HTERT RPE-1 (cell line): ENCODE results near the gene PGBD1.

Experiments used
- in situ Hi-C: fragments of 300-500 bp; cut with MboI; formaldehyde crosslinking; loops from 4 replicates; pipeline ENCODE4 v1.14.3; 2020; ENCODE audit warnings: low sequenced_read_pairs

Gene PGBD1

DNA sequence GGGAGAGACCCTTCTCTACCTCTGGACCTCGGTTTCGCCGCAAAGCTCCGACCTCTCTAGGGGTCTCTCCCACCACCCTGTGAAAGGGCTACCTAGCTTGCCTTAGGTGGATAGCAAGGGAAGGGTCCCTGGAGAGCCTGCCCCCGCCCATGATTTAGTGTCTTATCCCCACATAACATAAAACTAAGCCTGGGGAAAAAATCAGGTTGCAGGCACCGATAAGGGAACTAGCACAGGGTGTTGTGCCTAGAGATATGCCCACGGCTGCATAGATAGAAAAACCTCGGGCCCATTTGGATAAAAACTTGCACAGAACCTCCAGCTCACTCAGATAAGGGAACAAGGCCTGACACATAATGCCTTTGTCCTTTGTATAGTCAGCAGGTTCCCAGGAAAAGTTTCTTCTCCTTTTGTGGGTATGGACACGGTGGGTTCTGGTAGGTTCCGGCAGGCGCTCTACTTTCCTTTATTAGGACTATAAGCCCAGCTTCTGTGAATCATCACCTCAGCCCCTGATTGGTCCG is 53.7 kb downstream of the PGBD1 start:
- in situ Hi-C loops = no loop called here

DNA sequence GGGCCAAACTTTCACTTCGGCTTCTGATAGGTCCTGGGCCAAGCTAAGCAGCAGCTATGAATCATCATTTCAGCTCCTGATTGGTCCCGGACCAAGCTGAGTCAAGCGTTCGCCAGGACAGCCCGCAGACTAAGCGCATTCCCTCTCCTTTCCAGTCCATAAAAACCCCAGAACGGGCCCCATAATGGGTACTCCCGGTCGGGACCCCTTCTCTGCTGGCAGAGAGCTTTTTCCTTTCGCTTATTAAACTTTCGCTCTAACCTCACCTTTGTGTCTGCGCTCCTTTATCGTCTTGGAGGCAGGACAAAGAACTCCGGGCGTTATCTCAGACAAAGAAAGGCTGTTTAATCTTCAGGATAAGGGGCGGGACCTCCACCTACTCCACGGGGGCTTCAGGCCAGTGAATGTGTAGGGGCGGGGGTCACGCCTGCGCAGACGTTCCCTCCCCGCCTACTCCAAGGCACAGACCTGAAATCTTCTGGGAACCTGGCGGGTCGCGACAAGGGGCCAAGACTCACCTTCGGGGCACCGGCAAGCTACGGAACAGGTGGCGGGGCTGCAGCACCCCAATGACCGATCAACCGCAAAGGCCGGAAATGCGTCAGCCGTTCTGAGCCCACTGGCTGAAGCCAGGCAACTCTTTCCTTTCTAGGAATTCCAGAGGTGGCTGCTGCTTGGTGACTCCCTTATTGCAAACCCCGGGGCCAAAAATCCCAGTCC is 54.4 kb downstream of the PGBD1 start, which contains the start of gene ZSCAN31:
Gene ZSCAN31, minus strand, starts transcription at position 585 of the 720 bp plus-strand sequence. CDS start 6,465 bp downstream, outside the sequence.
- in situ Hi-C loops = no loop called here

DNA sequence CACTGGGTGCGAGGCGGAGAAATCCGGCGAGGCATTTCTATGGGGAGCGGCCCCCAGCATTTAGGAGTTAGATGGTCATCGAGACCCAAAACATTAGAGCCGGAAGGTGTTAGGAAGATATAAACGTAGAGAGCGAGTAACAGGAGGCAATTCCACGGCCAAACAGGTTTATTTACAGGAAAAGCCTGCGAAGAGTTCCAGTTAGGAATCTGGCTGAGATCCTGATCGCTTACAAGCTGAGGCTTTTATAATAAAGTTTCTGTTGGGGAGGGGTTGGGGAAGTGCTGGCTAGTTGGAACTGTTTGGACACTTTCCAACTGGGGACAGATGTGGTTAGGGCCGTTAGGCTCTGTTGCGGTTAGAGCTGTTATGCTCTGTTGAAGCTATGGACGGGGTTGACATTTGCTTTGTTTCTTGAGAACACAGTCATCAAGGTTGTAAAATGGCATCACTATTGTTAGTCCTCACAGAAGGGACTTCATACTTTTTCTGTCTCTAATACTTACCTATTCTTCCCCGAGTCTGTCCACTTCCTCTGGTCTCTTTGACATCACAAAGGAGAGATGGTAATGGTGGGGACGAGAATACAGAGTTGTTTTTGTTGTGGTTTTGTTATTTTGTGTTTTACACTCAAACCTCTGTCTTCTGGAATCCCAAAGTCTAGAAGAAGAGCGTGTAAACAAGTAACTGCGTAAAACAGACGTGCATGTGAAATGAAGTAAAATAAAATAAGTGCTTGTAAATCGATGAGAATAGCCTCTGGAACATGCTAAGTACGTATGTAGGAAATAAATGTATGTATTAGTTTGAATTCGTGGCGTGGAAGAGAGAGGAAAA is 55.1 kb downstream of the PGBD1 start:
- in situ Hi-C loops = no loop called here

DNA sequence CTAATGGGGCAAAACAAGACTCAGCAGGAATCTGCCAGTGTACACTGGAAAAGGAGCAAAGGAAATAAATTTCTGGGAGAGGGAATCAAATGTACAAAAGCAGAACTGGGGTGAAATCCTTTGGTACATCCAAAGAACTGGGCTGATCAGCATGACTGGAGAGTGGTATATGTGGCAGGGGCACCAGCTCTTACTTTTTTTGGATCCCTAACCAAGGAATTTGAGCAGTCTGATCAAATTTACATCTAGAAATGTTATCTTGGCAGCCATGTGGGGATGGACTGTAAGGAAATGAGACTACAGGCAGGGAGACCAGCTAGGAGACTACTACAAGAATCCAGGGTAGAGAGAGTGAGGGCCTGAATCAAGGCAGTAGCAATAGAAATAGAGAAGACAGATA is 55.7 kb downstream of the PGBD1 start:
- in situ Hi-C loops = no loop called here

DNA sequence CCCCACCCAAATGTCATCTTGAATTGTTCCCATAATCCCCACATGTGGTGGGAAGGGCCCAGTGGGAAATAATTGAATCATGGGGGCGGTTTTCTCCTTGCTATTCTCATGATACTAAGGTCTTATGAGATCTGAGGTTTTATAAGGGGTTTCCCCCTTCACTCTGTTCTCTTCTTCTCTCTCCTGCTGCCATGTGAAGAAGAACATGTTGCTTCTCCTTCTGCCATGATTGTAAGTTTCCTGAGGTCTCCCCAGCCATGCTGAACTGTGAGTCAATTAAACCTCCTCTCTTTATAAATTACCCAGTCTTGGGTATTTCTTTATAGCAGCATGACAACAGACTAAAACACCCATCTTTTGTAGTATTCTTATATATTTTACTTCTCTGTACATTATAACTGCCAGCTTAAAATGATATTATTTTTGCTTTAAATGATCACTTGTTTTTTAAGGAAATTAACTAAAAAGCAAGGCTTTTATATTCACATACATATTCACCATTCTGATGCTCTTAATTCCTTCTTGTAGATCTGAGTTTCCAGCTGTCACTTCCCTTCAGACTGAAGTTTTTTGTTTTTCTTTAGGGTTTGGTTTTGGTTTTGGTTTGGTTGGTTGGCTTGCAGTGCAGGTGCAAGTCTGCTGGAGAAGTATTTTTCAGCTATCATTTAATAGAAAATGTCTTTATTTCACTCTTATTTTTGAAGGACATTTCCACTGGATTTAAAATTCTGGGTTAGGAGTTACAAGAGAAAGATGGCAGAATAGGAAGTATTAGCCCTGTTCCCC is 59.1 kb downstream of the PGBD1 start:
- in situ Hi-C loops = no loop called here

DNA sequence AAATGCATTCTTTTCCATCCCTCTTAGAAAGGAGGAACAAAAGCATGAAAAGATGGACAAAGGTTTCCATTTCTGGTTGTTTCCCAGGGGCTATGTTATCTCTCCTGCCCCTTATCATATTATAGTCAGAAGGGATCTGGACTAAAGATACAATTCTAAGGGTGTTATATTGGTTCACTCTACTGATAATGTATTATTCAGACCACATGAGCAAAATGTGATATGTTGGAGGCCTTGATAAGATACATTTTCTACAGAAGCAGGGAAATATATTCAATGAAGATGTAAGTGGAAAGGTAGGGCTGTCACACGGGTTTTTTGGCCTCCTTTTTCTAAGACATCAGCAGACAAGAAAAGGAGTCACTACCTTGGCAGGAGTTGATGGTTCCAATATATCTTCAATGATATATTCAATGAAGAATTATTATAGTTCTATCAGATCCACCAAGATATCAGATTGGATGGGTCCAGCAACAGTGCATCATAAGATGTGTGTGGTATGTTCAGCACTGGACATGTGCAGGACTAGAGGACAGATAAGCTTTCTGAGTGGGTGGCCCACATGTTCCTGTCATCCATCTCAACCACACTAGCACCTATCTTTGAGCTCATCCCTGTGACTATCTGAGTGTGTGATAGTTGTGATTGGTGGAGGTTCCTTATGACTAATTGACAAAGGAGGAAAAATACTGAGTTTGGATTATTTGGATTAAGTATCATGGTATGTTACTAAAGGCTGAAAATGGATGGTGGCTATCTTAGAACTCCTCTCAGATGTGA is 62.7 kb downstream of the PGBD1 start:
- in situ Hi-C loops = no loop called here

DNA sequence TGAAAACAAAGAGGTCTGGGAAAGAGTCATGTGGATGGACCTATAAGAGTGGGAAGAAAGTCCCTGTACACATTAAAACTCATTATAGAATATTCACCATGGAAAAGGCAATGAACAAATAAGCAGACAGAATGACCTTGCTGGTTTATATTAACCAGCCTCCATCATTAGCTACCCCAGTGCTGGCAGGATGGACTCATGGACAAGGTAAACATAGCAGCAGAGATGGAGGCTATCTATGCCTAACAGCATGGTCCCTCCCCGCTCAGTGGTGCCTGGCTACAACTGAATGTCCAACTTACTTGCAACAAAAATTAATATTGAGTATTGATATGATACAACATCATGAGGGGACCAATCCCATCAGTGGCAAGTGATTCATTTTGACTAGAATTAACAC is 63.8 kb downstream of the PGBD1 start:
- in situ Hi-C loops = no loop called here

DNA sequence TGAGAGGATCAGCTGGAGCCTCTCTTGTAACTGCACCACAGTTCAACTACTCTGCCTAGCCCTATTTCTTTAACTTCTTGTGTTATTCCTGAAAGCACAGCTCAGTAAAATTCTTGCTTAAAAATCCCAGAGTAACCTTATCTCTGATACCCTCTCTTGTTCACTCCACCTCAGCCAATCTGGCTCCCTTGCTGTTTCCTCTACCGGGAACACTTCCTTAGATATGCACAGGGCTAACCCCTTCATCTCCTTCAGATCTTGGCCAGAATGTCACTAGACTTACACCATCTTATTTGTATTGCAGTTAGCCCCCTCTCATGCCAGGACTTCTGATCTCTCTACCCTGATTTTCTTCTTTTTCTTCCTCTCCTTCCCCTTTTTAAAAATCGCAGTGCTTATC is 65.7 kb downstream of the PGBD1 start:
- in situ Hi-C loops = no loop called here

DNA sequence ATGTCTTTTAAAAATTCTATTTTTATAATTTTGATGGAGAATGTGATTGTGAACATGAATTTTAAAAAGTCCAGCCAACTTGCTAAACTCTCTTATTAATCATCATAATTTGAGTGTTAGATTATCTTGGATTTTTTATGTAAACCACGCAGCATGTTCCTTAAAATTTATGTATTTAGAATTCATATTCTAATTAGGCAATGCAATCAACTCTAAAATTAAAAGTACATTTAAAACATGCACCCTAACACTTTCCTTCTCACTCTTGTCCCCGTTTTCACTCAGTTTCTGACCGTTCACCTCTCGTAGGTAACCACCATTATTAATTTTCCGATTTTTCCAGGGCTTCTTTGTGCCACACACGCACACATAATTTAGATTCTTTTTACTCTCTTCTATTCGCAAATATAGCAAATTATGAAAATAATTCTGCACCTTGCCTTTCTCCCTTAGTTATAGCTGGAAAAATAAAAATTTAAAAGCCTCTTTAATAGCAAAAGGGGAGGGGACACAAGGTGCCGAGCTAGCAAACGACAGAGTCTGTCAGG is 68.0 kb downstream of the PGBD1 start:
- in situ Hi-C loops = no loop called here

DNA sequence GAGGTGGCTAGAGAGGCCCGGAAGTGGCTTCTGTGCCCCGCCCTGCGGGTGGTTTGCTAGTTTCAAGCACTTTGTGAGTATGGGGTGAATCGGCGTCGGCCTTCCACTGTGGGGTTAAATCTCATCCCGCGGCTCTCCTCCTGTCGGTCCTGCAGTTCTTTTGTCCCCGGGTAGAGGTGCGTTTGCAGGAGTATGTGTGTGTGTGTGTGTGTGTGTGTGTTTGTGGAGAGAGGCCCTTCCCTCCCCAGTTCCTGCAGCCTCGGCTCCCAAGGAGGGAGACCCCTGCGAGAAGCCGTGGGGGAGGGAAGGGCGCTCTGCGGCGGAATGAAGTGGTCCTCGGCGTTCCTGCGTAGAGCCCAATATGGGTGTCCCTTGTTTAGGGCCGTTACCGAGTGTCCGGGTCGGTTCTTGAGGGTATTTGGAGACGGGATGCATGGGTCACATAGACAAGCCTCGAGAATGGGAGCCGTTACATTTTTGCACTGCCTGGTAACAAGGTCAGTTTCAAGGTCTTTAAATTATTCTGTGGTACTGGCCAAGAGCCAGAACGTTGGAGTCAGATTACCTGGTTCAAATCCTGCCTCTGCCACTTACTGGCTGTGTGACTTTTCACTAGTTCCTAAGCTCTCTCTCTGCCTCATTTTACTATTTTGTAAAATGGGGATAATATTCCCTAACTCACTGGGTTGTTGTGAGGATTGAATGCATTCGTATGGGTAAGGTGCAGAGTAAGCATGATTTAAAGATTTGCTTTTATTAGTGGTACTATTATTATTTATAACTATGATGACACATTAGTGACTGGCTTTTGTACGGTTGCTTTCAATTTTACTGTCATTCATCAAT is 68.7 kb downstream of the PGBD1 start, which contains the start of gene ZKSCAN3:
Gene ZKSCAN3, plus strand, starts transcription at position 56 of the 846 bp plus-strand sequence. CDS start 9,640 bp downstream, outside the sequence.
- in situ Hi-C loops = no loop called here

DNA sequence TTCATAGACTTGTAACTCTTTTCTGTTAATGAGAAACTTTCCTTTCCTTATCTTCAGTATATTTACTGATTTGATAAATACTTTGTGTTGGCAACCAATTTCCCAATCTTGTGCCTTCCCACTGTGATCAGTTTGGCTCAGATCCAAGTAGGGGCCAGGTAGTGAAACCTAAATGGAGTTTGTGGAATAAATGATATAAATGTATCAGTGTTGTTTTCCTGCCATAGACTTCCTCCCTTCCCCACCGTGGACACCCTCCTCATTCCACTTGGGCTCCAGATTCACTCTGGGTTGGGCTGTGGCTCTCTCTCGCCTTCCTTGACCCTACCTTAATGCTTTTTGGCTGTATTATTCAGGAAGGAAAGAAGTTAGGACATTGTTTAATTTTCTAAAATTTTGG is 69.7 kb downstream of the PGBD1 start:
- in situ Hi-C loops = no loop called here

DNA sequence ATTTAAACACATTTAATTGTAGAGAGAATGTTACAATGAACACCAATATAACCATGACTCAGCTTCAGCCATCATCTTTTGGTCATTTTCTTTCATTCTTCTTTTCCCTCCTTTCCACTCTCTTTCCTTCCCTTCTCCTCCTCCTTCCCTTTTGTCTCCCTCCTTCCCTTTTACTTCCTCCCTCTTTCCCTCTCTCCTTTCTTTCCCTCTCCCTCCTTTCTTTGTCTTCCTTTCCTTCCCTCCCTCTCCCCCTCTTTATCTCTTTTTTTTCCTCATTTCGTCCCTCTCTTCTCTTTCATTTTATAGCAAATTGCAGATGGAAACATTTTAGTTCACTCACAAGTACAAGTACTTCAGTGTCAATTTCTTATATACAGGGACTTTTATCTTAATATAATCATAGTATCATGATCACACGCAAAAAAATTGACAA is 70.1 kb downstream of the PGBD1 start:
- in situ Hi-C loops = no loop called here
